Tibial artery (tissue), 4 donors: ENCODE data around the gene CENPB.

Source experiments
- DNase-seq, 2 donors: peaks; one replicate each; pipeline ENCODE4 v3.0.0-alpha.2; 2019
- H3K27ac ChIP-seq, 2 donors: fragments of 200-600 bp; sonication (generic) in 1 of 2; 1 replicate in 1 of 2; 2 replicates in 1 of 2; pipeline ENCODE4 v1.5.1; 2018 to 2019; ENCODE audit warnings: mild to moderate bottlenecking in 1 of 2
- H3K27me3 ChIP-seq, 2 donors: fragments of 200-600 bp; sonication (generic) in 1 of 2; one replicate each; pipeline versions ENCODE4 v1.5.1 to v1.6.0; 2016 to 2019
- H3K36me3 ChIP-seq, 3 donors: fragments of 200-600 bp; sonication (generic) in 2 of 3; one replicate each; pipeline ENCODE4 v1.5.1; 2016 to 2019; ENCODE audit warnings: mild to moderate bottlenecking in 2 of 3
- H3K4me1 ChIP-seq, 4 donors: fragments of 200-600 bp; sonication (generic) in 2 of 4; 1 replicate in 3 of 4; 2 replicates in 1 of 4; pipeline ENCODE4 v1.5.1; 2016 to 2019
- H3K4me3 ChIP-seq, 2 donors: fragments of 200-600 bp; sonication (generic) in 1 of 2; 1 replicate in 1 of 2; 2 replicates in 1 of 2; pipeline ENCODE4 v1.5.1; 2018 to 2019; ENCODE audit warnings: mild to moderate bottlenecking in 2 of 2
- H3K9me3 ChIP-seq, 3 donors: fragments of 200-600 bp; sonication (generic) in 1 of 3; one replicate each; pipeline ENCODE4 v1.5.1; 2016 to 2019
- intact Hi-C: fragments of 100-400 bp; cut with DNase I; formaldehyde crosslinking; loops from one replicate; pipeline ENCODE4 v1.15.0; 2023; ENCODE audit warnings: low total_unique reads
- TF ChIP-seq, protein P1 (sequence below), 2 experiments: fragments of 200-600 bp in 1 of 2; fragments of 450-650 bp in 1 of 2; IDR thresholded peaks; one replicate each; pipeline ENCODE4 v1.5.1; 2017 to 2019; ENCODE audit warnings: antibody characterized with exemption in 2 of 2, mild to moderate bottlenecking in 1 of 2, moderate library complexity in 1 of 2

Gene CENPB

DNA sequence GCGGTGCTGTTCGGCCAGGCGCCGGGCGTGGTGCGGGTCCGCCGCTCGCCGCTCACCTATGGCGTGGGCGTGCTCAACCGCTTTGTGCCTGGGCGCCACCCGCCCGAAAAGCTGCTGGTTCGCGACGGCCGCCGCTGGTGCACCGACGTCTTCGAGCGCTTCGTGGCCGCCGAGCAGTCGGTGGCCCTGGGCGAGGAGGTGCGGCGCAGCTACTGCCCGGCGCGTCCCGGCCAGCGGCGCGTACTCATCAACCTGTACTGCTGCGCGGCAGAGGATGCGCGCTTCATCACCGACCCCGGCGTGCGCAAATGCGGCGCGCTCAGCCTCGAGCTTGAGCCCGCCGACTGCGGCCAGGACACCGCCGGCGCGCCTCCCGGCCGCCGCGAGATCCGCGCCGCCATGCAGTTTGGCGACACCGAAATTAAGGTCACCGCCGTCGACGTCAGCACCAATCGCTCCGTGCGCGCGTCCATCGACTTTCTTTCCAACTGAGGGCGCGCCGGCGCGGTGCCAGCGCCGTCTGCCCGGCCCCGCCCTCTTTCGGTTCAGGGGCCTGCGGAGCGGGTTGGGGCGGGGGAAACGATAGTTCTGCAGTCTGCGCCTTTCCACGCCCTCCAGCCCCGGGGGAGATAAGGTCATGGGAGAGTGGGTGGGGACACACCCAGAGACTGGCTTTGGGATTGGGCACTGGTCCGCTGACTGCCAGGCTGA is 34.7 kb downstream of the CENPB start:
- peaks cover 0 to 35% of the 10 kb centered on the region in 2 donors for H3K27me3 ChIP-seq
- TF ChIP-seq, protein P1, sequence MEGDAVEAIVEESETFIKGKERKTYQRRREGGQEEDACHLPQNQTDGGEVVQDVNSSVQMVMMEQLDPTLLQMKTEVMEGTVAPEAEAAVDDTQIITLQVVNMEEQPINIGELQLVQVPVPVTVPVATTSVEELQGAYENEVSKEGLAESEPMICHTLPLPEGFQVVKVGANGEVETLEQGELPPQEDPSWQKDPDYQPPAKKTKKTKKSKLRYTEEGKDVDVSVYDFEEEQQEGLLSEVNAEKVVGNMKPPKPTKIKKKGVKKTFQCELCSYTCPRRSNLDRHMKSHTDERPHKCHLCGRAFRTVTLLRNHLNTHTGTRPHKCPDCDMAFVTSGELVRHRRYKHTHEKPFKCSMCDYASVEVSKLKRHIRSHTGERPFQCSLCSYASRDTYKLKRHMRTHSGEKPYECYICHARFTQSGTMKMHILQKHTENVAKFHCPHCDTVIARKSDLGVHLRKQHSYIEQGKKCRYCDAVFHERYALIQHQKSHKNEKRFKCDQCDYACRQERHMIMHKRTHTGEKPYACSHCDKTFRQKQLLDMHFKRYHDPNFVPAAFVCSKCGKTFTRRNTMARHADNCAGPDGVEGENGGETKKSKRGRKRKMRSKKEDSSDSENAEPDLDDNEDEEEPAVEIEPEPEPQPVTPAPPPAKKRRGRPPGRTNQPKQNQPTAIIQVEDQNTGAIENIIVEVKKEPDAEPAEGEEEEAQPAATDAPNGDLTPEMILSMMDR (IDR thresholded peaks at IDR 0.05) = no peak
- DNase-seq = peak in 1 of 2 donors; percentile 38
- peaks cover 0 to 15% (median 0%) of the 10 kb centered on the region in 4 donors for H3K4me1 ChIP-seq
- no peaks in the 10 kb centered on the region for H3K9me3 ChIP-seq
- H3K4me3 ChIP-seq = peak overlapping the region; percentile 32 to 44
- H3K27ac ChIP-seq = no peak overlapping the region
- H3K36me3 ChIP-seq = peaks cover 0 to 12% (median 0%) of the 10 kb centered on the region in 3 donors
- intact Hi-C loops = no loop called here

DNA sequence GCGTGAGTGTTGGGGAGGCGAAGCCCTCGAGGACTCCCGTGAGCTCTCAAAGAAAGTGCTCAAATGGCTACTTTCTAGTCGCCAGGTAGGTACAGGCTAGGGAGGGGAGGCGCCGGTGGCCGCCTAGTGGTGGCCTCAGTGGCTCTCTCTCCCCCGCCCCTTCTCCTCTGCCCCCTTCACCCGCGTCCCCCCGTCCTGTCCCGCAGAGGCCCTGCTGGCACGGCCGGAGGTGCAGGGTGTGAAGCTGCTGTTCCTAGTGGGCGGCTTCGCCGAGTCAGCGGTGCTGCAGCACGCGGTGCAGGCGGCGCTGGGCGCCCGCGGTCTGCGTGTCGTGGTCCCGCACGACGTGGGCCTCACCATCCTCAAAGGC is 35.2 kb downstream of the CENPB start:
- intact Hi-C loops = no loop called here
- Histone ChIP-seq H3K27ac (no peak overlapping the region), H3K27me3 (peaks cover 0 to 39% of the 10 kb centered on the region in 2 donors), H3K36me3 (peaks cover 0 to 12% (median 0%) of the 10 kb centered on the region in 3 donors), H3K9me3 (no peaks in the 10 kb centered on the region), H3K4me3 (peak overlapping the region in 1 of 2 donors; percentile 32), H3K4me1 (peaks cover 0 to 15% (median 0%) of the 10 kb centered on the region in 4 donors)
- no peak for DNase-seq
- TF ChIP-seq, protein P1 (IDR thresholded peaks at IDR 0.05) = no peak

DNA sequence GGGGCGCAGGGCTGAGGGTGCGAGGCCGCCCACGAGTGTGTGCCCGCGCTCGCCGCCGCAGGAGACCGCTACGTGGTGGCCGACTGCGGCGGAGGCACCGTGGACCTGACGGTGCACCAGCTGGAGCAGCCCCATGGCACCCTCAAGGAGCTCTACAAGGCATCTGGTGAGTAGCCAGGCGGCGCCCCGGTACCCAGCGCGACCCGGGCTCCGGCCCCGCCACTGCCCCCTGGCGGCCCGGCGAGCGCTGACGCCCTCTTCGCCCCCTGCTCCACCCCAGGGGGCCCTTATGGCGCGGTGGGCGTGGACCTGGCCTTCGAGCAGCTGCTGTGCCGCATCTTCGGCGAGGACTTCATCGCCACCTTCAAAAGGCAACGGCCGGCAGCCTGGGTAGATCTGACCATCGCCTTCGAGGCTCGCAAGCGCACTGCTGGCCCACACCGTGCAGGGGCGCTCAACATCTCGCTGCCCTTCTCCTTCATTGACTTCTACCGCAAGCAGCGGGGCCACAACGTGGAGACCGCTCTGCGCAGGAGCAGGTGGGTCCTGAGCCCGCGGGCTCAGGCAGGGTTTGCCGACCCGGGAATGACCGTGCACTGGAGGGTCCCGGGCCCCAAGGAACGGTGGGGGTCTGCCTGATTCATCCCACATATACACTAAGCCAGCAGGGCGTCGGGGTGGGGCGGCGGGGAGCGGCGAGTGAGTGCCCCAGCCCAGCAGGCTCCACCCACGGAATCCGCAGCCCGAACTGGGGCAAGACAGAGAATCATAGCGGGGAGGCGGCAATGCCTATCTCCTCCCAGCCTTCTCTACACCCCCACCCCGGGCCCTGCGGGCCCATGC is 36.6 kb downstream of the CENPB start:
- TF ChIP-seq, protein P1 (IDR thresholded peaks at IDR 0.05) = peak; percentile 30 to 38
- Histone ChIP-seq H3K27ac (no peak overlapping the region), H3K27me3 (peaks cover 0 to 49% of the 10 kb centered on the region in 2 donors), H3K4me3 (no peak overlapping the region), H3K9me3 (no peaks in the 10 kb centered on the region), H3K36me3 (peaks cover 0 to 12% (median 0%) of the 10 kb centered on the region in 3 donors), H3K4me1 (peaks cover 0 to 15% (median 0%) of the 10 kb centered on the region in 4 donors)
- DNase-seq = no peak
- intact Hi-C loops = no loop called here

DNA sequence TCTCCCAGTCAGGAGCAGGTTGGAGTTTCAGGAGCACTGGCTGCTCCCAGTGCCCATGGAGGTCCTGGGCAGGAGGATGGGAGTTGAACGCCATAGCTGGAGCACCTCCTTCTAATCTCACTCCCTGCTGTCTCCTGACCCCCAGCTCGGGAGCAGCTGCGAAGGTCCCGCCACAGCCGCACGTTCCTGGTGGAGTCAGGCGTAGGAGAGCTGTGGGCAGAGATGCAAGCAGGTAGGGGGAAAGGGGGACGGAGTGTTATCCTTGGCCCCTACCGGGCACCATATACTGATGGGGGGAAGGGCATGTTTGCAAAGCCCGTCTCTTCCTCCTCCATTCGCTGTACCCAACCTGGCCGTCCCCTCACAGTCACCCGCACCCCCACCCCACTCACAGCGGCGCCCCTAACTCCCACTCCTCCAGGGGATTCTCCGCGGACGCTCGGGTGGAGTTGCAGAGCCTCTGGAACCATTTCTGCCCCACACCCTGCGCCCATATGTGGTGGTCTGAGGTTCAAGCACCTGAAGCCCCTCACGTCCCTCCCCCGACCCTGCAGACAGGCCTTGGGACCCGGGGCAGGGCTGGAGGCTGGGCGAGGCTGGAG is 37.4 kb downstream of the CENPB start:
- peaks cover 0 to 51% of the 10 kb centered on the region in 2 donors for H3K27me3 ChIP-seq
- H3K4me1 ChIP-seq = peaks cover 0 to 15% (median 0%) of the 10 kb centered on the region in 4 donors
- TF ChIP-seq, protein P1 (IDR thresholded peaks at IDR 0.05) = no peak
- H3K27ac ChIP-seq = no peak overlapping the region
- no peaks in the 10 kb centered on the region for H3K9me3 ChIP-seq
- no peak for DNase-seq
- intact Hi-C loops = no loop called here
- H3K4me3 ChIP-seq = no peak overlapping the region
- peaks cover 0 to 7% (median 0%) of the 10 kb centered on the region in 3 donors for H3K36me3 ChIP-seq

DNA sequence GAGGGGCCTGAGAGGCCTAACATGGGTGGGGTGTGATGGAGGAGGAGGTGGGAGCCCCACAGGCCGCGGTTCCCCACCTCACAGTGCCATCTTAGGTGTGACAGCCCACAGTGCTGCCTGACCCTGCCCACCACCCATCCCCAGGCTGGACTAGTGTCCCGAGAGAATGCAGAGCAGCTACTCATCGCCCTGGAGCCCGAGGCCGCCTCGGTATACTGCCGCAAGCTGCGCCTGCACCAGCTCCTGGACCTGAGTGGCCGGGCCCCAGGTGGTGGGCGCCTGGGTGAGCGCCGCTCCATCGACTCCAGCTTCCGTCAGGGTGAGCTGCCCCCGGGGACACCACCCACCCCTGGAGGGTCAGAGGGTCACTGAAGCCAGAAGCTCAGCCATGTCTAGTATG is 38.5 kb downstream of the CENPB start:
- peaks cover 0 to 4% (median 0%) of the 10 kb centered on the region in 3 donors for H3K36me3 ChIP-seq
- H3K9me3 ChIP-seq = no peaks in the 10 kb centered on the region
- intact Hi-C loops = no loop called here
- no peak for DNase-seq
- no peak overlapping the region for H3K4me3 ChIP-seq
- H3K4me1 ChIP-seq = peaks cover 0 to 15% (median 0%) of the 10 kb centered on the region in 4 donors
- peaks cover 0 to 51% of the 10 kb centered on the region in 2 donors for H3K27me3 ChIP-seq
- TF ChIP-seq, protein P1 (IDR thresholded peaks at IDR 0.05) = no peak
- no peak overlapping the region for H3K27ac ChIP-seq
